Stimulated activated CD4-positive, alpha-beta T cell treated with anti-CD3 and anti-CD28 coated beads, Interleukin-1b, Interleukin-23, amount 100 ng/mL, for 1 hour (primary cell): ENCODE data around the gene MGAT4A.
"Not testable (repeated sequence)": the region's sequence is repeated elsewhere in the genome, so short reads cannot be mapped to it uniquely, and the experiment has no call there.

Experiments used
- DNase-seq, 2 donors: peaks; one replicate each; pipeline ENCODE4 v3.0.0-alpha.2; 2020; ENCODE audit warnings: low read depth in 2 of 2

Gene MGAT4A

DNA sequence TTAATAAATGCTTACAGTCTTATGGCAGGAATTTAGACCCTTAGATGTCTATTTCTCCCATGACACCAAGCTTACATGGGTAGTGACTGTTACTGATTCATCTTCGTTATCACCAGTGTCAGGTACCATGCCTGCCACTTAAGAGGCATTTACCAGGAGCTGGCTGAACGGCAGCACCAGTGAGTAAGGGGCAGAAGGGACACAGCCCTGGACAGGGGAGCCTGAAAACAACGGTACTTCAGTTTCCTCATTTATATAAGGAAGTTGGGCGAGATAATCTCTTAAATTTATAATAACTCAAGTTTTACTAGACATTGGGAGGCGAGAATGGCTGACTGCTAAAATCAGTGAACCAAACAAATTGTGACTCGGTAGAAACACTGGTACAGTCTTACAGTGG is 123.8 kb downstream of the MGAT4A start:
- no peak for DNase-seq

GRCh38 chr2:98606431-98606830 is 124.5 kb downstream of the MGAT4A start:
- DNase-seq = no peak

DNA sequence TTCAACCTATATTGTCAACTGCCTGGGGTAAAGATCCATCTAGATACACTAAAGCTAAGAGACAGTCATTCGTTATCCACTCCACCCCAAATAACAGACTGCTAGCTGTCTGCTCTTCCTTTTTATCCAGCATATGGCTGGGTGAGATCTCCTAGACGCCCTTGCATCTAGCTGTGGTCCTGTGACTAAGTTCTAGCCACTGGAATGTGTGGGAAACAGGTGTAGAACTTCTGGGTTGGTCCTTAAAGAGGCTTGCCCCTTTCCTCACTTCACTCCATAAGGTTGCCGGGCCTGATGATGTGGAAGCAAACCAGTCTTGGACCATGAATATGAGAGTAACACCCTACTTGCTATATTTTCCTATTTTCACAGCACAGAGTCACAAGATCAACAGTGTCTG is 125.9 kb downstream of the MGAT4A start:
- DNase-seq = no peak

GRCh38 chr2:98604547-98604946 is 126.4 kb downstream of the MGAT4A start:
- no peak for DNase-seq

- DNase-seq = no peak
These were observed 129.3 kb downstream of the MGAT4A start for GRCh38 chr2:98601532-98602132.

GRCh38 chr2:98598781-98599428 is 132.0 kb downstream of the MGAT4A start:
- DNase-seq = no peak

DNA sequence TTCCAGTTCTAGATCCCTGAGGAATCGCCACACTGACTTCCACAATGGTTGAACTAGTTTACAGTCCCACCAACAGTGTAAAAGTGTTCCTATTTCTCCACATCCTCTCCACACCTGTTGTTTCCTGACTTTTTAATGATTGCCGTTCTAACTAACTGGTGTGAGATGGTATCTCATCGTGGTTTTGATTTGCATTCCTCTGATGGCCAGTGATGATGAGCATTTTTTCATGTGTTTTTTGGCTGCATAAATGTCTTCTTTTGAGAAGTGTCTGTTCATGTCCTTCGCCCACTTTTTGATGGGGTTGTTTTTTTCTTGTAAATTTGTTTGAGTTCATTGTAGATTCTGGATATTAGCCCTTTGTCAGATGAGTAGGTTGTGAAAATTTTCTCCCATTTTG is 136.3 kb downstream of the MGAT4A start:
- not testable (repeated sequence) for DNase-seq

DNA sequence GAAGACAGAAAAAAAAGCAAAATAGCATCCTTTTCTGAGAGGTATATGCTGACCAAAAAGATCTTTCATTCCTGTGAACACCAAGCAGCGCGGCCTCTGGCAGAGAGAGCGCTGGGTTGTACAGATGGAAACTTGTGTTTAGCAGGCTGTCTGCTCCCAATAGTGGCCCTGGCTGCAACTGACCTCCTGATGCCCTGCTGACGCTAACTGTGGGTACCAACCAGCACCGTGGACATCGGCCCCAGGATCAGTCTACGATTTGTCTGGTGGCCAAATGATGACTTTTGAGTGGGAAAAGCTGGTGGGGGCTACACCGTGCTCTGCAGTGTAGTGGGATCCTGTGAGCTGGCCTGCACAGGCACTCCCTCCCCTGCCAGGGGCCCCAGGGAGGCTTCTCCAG is 138.4 kb downstream of the MGAT4A start:
- DNase-seq = no peak

- DNase-seq = no peak
These were observed 141.4 kb downstream of the MGAT4A start for GRCh38 chr2:98589489-98589888.

DNA sequence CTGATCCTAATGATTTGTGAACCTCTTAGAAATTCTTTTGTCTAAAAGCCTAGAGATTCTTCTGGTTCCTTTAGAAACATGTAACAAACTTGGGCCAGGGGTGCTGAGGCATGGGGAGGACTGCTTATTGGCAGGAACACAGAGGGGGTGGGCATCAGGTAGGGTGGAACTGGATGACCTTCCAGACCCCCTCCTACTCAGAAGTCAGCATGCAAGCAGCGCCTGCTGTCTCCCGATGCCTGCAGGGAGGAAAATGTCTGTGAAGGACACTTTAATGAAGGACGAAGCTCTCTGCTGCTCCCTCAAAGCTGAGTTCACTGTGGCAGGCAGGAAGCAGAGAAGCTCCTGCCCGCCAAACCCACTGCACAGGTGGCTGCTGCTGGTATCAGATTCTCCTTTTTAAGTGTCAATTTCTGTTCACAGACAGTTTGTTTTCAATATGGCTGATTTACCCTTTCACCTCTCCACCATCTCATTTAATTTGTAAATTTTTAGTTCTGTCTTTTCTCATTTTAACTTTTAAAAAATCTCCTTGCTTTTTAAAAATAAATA is 142.0 kb downstream of the MGAT4A start:
- no peak for DNase-seq

GRCh38 chr2:98586551-98587140 is 144.3 kb downstream of the MGAT4A start:
- DNase-seq = no peak

- no peak for DNase-seq
These were observed 145.5 kb downstream of the MGAT4A start for GRCh38 chr2:98585386-98585785.

- no peak for DNase-seq
These were observed 146.9 kb downstream of the MGAT4A start for GRCh38 chr2:98583816-98584618.

GRCh38 chr2:98583276-98583675 is 147.7 kb downstream of the MGAT4A start:
- no peak for DNase-seq

GRCh38 chr2:98582523-98582922 is 148.4 kb downstream of the MGAT4A start:
- DNase-seq = no peak

GRCh38 chr2:98580656-98581284 is 150.2 kb downstream of the MGAT4A start:
- DNase-seq = no peak

GRCh38 chr2:98579926-98580325 is 151.0 kb downstream of the MGAT4A start:
- no peak for DNase-seq

GRCh38 chr2:98578231-98578630 is 152.7 kb downstream of the MGAT4A start:
- no peak for DNase-seq

GRCh38 chr2:98577313-98577712 is 153.6 kb downstream of the MGAT4A start:
- DNase-seq = no peak

DNA sequence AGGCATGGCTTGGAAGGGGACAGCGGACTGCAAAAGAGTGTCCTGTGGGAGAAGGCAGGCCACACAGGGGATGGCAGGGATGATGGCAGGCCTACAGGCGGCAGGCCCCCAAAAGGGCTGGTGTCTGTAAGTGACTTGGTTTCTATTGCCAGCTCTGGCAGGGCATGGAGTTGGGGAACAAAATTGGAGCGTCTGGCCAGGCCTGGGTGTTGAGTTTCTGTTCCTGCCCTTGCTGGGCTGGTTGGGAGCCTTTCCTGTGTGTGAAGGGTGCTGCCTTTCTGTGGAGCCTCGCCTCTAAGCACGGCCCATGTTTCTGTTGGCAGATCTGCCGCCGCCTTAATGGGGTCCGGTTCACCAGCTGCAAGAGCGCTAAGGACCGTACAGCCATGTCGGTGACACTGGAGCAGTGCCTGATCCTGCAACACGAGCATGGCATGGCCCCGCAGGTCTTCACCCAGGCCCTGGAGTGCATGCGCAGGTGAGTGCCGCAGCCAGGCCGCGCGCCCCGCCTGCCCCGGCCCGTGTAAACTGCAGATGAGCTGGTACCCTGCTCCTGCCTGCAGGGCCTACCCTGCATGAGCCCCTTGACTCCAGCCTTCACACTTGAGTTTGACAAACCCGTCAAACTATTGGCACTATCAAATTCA is 154.1 kb downstream of the MGAT4A start:
- DNase-seq = no peak

DNA sequence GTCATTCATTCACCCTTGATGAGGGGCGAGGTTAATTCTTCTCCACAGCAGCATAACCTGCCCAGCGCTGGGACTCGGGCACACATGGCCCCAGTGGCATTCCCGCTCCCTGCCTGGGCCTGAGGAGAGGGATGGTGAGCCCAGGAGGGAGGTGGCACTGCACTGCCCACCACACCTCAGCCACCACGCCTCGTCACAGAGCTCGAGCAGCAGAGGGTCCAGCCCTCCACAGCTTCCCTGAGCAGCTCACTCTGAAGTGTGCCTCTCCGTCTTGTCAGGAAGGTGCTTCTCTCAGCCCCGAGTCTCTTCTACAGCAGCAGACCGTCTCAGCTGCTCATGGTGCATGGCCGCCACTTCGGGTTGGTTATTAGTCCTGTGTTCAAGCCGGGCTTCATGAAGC is 157.5 kb downstream of the MGAT4A start:
- DNase-seq = no peak
